ENCODE data around the gene SMG7. TPM values are rescaled to one million over a fixed set of nuclear protein-coding genes. Genes with fewer than 3 reads are reported as not detected.

The SMG7 gene
- total and polyA plus RNA-seq, 10 of the 15 experiments (the other 5 are each of a cell fraction or from before 2014, with no cell fraction given) = 9.5 to 65.4 (median 42.7) TPM

DNA sequence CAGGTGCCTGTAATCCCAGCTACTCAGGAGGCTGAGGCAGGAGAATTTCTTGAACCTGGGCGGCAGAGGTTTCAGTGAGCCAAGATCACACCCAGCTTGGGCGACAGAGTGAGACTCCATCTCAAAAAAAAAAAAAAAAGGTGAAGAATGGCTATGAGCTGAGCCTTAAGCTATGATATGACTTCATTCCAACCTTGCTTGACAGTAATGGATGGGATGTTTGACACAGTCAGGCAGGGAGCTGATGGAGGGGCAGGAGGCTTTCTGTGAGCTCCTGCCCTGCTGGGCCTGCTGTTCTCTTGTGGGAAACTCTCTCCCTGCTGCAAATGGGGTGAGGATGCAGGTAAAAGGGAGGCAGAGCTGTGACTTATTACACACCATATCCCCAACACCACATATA lies 90.4 kb downstream of the SMG7 start (continued):
- TF ChIP-seq, protein P1, sequence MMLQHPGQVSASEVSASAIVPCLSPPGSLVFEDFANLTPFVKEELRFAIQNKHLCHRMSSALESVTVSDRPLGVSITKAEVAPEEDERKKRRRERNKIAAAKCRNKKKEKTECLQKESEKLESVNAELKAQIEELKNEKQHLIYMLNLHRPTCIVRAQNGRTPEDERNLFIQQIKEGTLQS (IDR thresholded peaks at IDR 0.05; ENCODE audit: borderline replicate concordance, extremely low read depth, low read depth, low read length) = no peak

DNA sequence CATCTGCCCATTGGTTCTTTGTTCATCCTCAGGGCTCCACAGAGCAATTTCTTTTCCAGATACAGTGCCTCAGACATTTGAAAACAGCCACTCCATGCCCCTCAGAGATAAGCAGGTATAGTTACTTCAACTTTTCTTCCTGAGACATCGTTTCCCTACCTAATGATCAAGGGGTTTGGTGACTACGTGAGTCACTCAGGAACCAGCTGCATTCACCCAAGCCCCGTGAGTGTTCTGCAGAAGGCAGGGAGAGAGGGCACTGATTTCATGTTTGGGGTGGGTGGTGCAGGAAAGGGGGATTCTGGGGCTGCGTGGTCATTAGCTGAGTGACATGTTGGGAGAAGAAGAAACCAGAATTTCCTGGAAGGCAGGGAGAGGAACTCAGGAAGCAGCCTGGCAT lies 93.0 kb downstream of the SMG7 start:
- RAD21 ChIA-PET (ENCODE audit: unreplicated experiment) = no interaction called here
- H3K4me1 ChIP-seq (ENCODE audit: control insufficient read depth, insufficient read depth, low read length) = peaks cover 9% of the 10 kb centered on the region
- ATAC-seq = no peak
- no peak overlapping the region for H2AFZ ChIP-seq (ENCODE audit: control insufficient read depth, low read depth, low read length)
- H3K79me2 ChIP-seq (ENCODE audit: control insufficient read depth, insufficient read depth, low read length) = no peaks in the 10 kb centered on the region
- H3K4me3 ChIP-seq = no peak overlapping the region
- TF ChIP-seq, protein P2, sequence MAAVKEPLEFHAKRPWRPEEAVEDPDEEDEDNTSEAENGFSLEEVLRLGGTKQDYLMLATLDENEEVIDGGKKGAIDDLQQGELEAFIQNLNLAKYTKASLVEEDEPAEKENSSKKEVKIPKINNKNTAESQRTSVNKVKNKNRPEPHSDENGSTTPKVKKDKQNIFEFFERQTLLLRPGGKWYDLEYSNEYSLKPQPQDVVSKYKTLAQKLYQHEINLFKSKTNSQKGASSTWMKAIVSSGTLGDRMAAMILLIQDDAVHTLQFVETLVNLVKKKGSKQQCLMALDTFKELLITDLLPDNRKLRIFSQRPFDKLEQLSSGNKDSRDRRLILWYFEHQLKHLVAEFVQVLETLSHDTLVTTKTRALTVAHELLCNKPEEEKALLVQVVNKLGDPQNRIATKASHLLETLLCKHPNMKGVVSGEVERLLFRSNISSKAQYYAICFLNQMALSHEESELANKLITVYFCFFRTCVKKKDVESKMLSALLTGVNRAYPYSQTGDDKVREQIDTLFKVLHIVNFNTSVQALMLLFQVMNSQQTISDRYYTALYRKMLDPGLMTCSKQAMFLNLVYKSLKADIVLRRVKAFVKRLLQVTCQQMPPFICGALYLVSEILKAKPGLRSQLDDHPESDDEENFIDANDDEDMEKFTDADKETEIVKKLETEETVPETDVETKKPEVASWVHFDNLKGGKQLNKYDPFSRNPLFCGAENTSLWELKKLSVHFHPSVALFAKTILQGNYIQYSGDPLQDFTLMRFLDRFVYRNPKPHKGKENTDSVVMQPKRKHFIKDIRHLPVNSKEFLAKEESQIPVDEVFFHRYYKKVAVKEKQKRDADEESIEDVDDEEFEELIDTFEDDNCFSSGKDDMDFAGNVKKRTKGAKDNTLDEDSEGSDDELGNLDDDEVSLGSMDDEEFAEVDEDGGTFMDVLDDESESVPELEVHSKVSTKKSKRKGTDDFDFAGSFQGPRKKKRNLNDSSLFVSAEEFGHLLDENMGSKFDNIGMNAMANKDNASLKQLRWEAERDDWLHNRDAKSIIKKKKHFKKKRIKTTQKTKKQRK (IDR thresholded peaks at IDR 0.05; ENCODE audit: low read depth, low read length) = no peak
- TF ChIP-seq HDAC6 (IDR thresholded peaks at IDR 0.05; ENCODE audit: unreplicated experiment) (no peak), PAX5 (IDR thresholded peaks at IDR 0.05; ENCODE audit: borderline replicate concordance, low read depth, low read length) (no peak), SMARCA5 (IDR thresholded peaks at IDR 0.05) (no peak), SREBF2 (IDR thresholded peaks at IDR 0.05; ENCODE audit: low read length) (no peak), ETV6 (conservative IDR thresholded peaks at IDR 0.05 in 1 of 2, IDR thresholded peaks at IDR 0.05 in 1 of 2; ENCODE audit: borderline replicate concordance in 1 of 2, low read depth in 1 of 2) (no peak)
- TF ChIP-seq, protein P3, sequence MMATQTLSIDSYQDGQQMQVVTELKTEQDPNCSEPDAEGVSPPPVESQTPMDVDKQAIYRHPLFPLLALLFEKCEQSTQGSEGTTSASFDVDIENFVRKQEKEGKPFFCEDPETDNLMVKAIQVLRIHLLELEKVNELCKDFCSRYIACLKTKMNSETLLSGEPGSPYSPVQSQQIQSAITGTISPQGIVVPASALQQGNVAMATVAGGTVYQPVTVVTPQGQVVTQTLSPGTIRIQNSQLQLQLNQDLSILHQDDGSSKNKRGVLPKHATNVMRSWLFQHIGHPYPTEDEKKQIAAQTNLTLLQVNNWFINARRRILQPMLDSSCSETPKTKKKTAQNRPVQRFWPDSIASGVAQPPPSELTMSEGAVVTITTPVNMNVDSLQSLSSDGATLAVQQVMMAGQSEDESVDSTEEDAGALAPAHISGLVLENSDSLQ (IDR thresholded peaks at IDR 0.05) = no peak
- TF ChIP-seq, protein P4, sequence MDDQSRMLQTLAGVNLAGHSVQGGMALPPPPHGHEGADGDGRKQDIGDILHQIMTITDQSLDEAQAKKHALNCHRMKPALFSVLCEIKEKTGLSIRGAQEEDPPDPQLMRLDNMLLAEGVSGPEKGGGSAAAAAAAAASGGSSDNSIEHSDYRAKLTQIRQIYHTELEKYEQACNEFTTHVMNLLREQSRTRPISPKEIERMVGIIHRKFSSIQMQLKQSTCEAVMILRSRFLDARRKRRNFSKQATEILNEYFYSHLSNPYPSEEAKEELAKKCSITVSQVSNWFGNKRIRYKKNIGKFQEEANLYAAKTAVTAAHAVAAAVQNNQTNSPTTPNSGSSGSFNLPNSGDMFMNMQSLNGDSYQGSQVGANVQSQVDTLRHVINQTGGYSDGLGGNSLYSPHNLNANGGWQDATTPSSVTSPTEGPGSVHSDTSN (IDR thresholded peaks at IDR 0.05; ENCODE audit: insufficient replicate concordance, low read depth, low read length) = no peak
- WGBS (ENCODE audit: insufficient coverage, insufficient replicate concordance, low lambda C conversion rate, missing lambda C conversion rate) = 64% methylated on average over 4 of the region's 4 CpGs
- DNase-seq (ENCODE audit: low read depth, low spot score) = no peak
- no peaks in the 10 kb centered on the region for H3K27me3 ChIP-seq (replicated peaks in 1 of 2; ENCODE audit: control insufficient read depth in 2 of 2, insufficient read depth in 2 of 2, low read length in 1 of 2)
- no peaks in the 10 kb centered on the region for H3K9me3 ChIP-seq (replicated peaks; ENCODE audit: control insufficient read depth, insufficient read depth, low read length)
- CTCF ChIA-PET = no interaction called here
- H3K36me3 ChIP-seq (ENCODE audit: control insufficient read depth in 2 of 2, insufficient read depth in 2 of 2, low read length in 1 of 2) = peaks cover 4 to 30% of the 10 kb centered on the region in 2 experiments; a peak in 3 of 4 replicates
- POLR2A ChIA-PET = interaction anchor here (1.0 to 1.2 kb wide), 3 partner anchors 12 to 42 kb away, joined by 3 to 5 read pairs (median 3); no protein-coding TSS in a partner anchor
- SMC1A ChIA-PET (ENCODE audit: uncharacterized antibody, unreplicated experiment) = interaction anchor here (1.1 kb wide), 1 partner anchor 8 kb away, joined by 4 read pairs; no protein-coding TSS in a partner anchor
- no peak overlapping the region for H3K27ac ChIP-seq (ENCODE audit: control insufficient read depth, insufficient read depth)
- H3K9ac ChIP-seq (ENCODE audit: control insufficient read depth, insufficient read depth, low read length) = no peak overlapping the region
- BruUV-seq (replicated peaks) = no TSS peak
- FAIRE-seq = no peak
- no peak overlapping the region for H3K4me2 ChIP-seq (ENCODE audit: control insufficient read depth, insufficient read depth)
- in situ Hi-C loops (cut with MboI) (no loop called here), intact Hi-C loops (cut with micrococcal nuclease; ENCODE audit: unreplicated experiment) (no loop called here)
- no peaks in the 10 kb centered on the region for H4K20me1 ChIP-seq (ENCODE audit: control insufficient read depth, insufficient read depth)

Data from GM12878 (cell line).